GM19372 (cell line): Measurements from ENCODE around the gene NUP210.

ENCODE experiments used
- ATAC-seq: cut with Tn5 transposase; IDR thresholded peaks from one replicate; pipeline ENCODE4 v1.9.1; 2021; ENCODE audit warnings: mild to moderate bottlenecking, low read depth, moderate library complexity; ENCODE audit not compliant: unreplicated experiment

Gene NUP210

GRCh38 chr3:13332158-13332557 lies 88.0 kb downstream of the NUP210 start:
- peak; percentile 91 for ATAC-seq

- ATAC-seq, result no peak
These were observed 90.4 kb downstream of the NUP210 start for GRCh38 chr3:13329746-13330145.

GRCh38 chr3:13325892-13326443 lies 94.2 kb downstream of the NUP210 start:
- no peak for ATAC-seq

- ATAC-seq, result no peak
These were observed 95.2 kb downstream of the NUP210 start for GRCh38 chr3:13324835-13325501.

GRCh38 chr3:13323822-13324221 lies 96.3 kb downstream of the NUP210 start:
- no peak for ATAC-seq

- ATAC-seq, result no peak
These were observed 97.8 kb downstream of the NUP210 start for GRCh38 chr3:13322324-13322723.

GRCh38 chr3:13319564-13320220 lies 100.4 kb downstream of the NUP210 start:
- no peak for ATAC-seq

GRCh38 chr3:13318626-13319470 lies 101.3 kb downstream of the NUP210 start:
- no peak for ATAC-seq

- no peak for ATAC-seq
These were observed 102.4 kb downstream of the NUP210 start for GRCh38 chr3:13317596-13318320.

GRCh38 chr3:13316603-13317002 lies 103.5 kb downstream of the NUP210 start:
- no peak for ATAC-seq

GRCh38 chr3:13314877-13315276 lies 105.2 kb downstream of the NUP210 start:
- ATAC-seq, result no peak

- no peak for ATAC-seq
These were observed 106.3 kb downstream of the NUP210 start for GRCh38 chr3:13313813-13314212.

- ATAC-seq, result no peak
These were observed 111.1 kb downstream of the NUP210 start for GRCh38 chr3:13309004-13309403.

- ATAC-seq, result no peak
These were observed 111.7 kb downstream of the NUP210 start for GRCh38 chr3:13308380-13308801.

GRCh38 chr3:13307041-13307440 lies 113.1 kb downstream of the NUP210 start:
- ATAC-seq, result no peak

- no peak for ATAC-seq
These were observed 114.5 kb downstream of the NUP210 start for GRCh38 chr3:13305623-13306022.

- ATAC-seq, result no peak
These were observed 116.7 kb downstream of the NUP210 start for GRCh38 chr3:13303410-13303809.

GRCh38 chr3:13301286-13301987 lies 118.7 kb downstream of the NUP210 start:
- no peak for ATAC-seq

GRCh38 chr3:13300546-13301285 lies 119.4 kb downstream of the NUP210 start:
- no peak for ATAC-seq
